ENCODE measurements around the gene MAP3K1.
A peak's percentile ranks its signal among the peaks of the same experiment; 100 is the strongest.

Gene MAP3K1

GRCh38 chr5:56829137-56829908, 14.0 kb downstream of the MAP3K1 start:
- peaks cover 80 to 100% (median 100%) of the 10 kb centered on the region in 10 experiments for H3K4me1 ChIP-seq
- peaks cover 0 to 49% (median 19%) of the 10 kb centered on the region in 11 experiments; a peak in 16 of 22 replicates for H3K36me3 ChIP-seq
- peak overlapping the region; percentile 7 to 44 (median 28); a peak in 11 of 20 replicates for H3K4me3 ChIP-seq
- H3K27me3 ChIP-seq = no peaks in the 10 kb centered on the region
- peaks cover 95 to 100% (median 100%) of the 10 kb centered on the region in 11 experiments for H4K20me1 ChIP-seq
- H3K4me2 ChIP-seq = peak overlapping the region; percentile 71 to 98 (median 94)
- no peak for TF ChIP-seq Cebpa-rat (IDR thresholded peaks at IDR 0.05)
- peak overlapping the region in 10 of 11 experiments; percentile 14 to 60 (median 44); a peak in 16 of 22 replicates for H3K9ac ChIP-seq
- no peaks in the 10 kb centered on the region for H3K9me3 ChIP-seq (replicated peaks in 1 of 11)
- H3K27ac ChIP-seq = peak overlapping the region in 9 of 11 experiments; percentile 6 to 49 (median 25); a peak in 15 of 22 replicates

GRCh38 chr5:56831773-56832172, 16.4 kb downstream of the MAP3K1 start:
- H3K9ac ChIP-seq = peak overlapping the region in 5 of 11 experiments; percentile 13 to 35 (median 34); a peak in 6 of 22 replicates

GRCh38 chr5:56833325-56833724, 18.0 kb downstream of the MAP3K1 start:
- Histone ChIP-seq H3K36me3 (peaks cover 0 to 39% (median 7%) of the 10 kb centered on the region in 11 experiments; a peak in 8 of 22 replicates), H4K20me1 (peaks cover 96 to 100% (median 100%) of the 10 kb centered on the region in 11 experiments), H3K9me3 (replicated peaks in 1 of 11) (no peaks in the 10 kb centered on the region), H3K27ac (peak overlapping the region in 2 of 11 experiments; percentile 23 to 24; a peak in 2 of 22 replicates), H3K27me3 (no peaks in the 10 kb centered on the region), H3K9ac (peak overlapping the region in 2 of 11 experiments; percentile 2 to 41; a peak in 3 of 22 replicates), H3K4me3 (no peak overlapping the region), H3K4me2 (peak overlapping the region; percentile 41 to 98 (median 94)), H3K4me1 (peaks cover 82 to 100% (median 100%) of the 10 kb centered on the region in 10 experiments)
- TF ChIP-seq Cebpa-rat (IDR thresholded peaks at IDR 0.05) = no peak

More at GRCh38 chr5:56831773-56832172, 16.4 kb downstream of the MAP3K1 start:
- no peaks in the 10 kb centered on the region for H3K9me3 ChIP-seq (replicated peaks in 1 of 11)
- H3K27me3 ChIP-seq = no peaks in the 10 kb centered on the region
- peaks cover 0 to 37% (median 11%) of the 10 kb centered on the region in 11 experiments; a peak in 16 of 22 replicates for H3K36me3 ChIP-seq
- H4K20me1 ChIP-seq = peaks cover 97 to 100% (median 100%) of the 10 kb centered on the region in 11 experiments
- peak overlapping the region in 8 of 11 experiments; percentile 0 to 47 (median 19); a peak in 11 of 22 replicates for H3K27ac ChIP-seq
- no peak overlapping the region for H3K4me3 ChIP-seq
- TF ChIP-seq Cebpa-rat (IDR thresholded peaks at IDR 0.05) = no peak
- H3K4me1 ChIP-seq = peaks cover 82 to 100% (median 100%) of the 10 kb centered on the region in 10 experiments
- H3K4me2 ChIP-seq = peak overlapping the region; percentile 55 to 98 (median 94)

- Histone ChIP-seq H3K4me2 (peak overlapping the region; percentile 78 to 98 (median 92)), H3K27me3 (no peaks in the 10 kb centered on the region), H3K9ac (peak overlapping the region in 10 of 11 experiments; percentile 39 to 71 (median 64); a peak in 18 of 22 replicates), H4K20me1 (peaks cover 84 to 100% (median 100%) of the 10 kb centered on the region in 11 experiments), H3K4me3 (peak overlapping the region in 4 of 10 experiments; percentile 1 to 39 (median 14); a peak in 5 of 20 replicates), H3K4me1 (peaks cover 80 to 100% (median 100%) of the 10 kb centered on the region in 10 experiments), H3K36me3 (peaks cover 0 to 55% (median 14%) of the 10 kb centered on the region in 11 experiments; a peak in 13 of 22 replicates), H3K9me3 (replicated peaks in 1 of 11) (no peaks in the 10 kb centered on the region), H3K27ac (peak overlapping the region; percentile 57 to 79 (median 68))
- TF ChIP-seq Cebpa-rat (IDR thresholded peaks at IDR 0.05) = no peak
Observed at GRCh38 chr5:56837381-56837780, 22.0 kb downstream of the MAP3K1 start.

- TF ChIP-seq Cebpa-rat (IDR thresholded peaks at IDR 0.05) = no peak
- peak overlapping the region in 10 of 11 experiments; percentile 39 to 71 (median 64); a peak in 18 of 22 replicates for H3K9ac ChIP-seq
- H3K4me3 ChIP-seq = peak overlapping the region in 4 of 10 experiments; percentile 1 to 39 (median 14); a peak in 5 of 20 replicates
- no peaks in the 10 kb centered on the region for H3K9me3 ChIP-seq (replicated peaks in 1 of 11)
- peaks cover 84 to 100% (median 100%) of the 10 kb centered on the region in 11 experiments for H4K20me1 ChIP-seq
- peaks cover 3 to 61% (median 20%) of the 10 kb centered on the region in 11 experiments; a peak in 18 of 22 replicates for H3K36me3 ChIP-seq
- peak overlapping the region; percentile 78 to 98 (median 92) for H3K4me2 ChIP-seq
- peaks cover 80 to 100% (median 100%) of the 10 kb centered on the region in 10 experiments for H3K4me1 ChIP-seq
- no peaks in the 10 kb centered on the region for H3K27me3 ChIP-seq
- peak overlapping the region; percentile 57 to 79 (median 68) for H3K27ac ChIP-seq
Observed at GRCh38 chr5:56837956-56838355, 22.6 kb downstream of the MAP3K1 start.

- Histone ChIP-seq H3K36me3 (peaks cover 8 to 67% (median 21%) of the 10 kb centered on the region in 11 experiments; a peak in 19 of 22 replicates), H4K20me1 (peaks cover 84 to 100% (median 100%) of the 10 kb centered on the region in 11 experiments), H3K4me1 (peaks cover 80 to 100% (median 100%) of the 10 kb centered on the region in 10 experiments), H3K4me2 (peak overlapping the region; percentile 78 to 98 (median 92)), H3K27me3 (no peaks in the 10 kb centered on the region), H3K4me3 (peak overlapping the region in 5 of 10 experiments; percentile 7 to 51 (median 37); a peak in 7 of 20 replicates), H3K9me3 (replicated peaks in 1 of 11) (no peaks in the 10 kb centered on the region), H3K9ac (peak overlapping the region; percentile 37 to 73 (median 66)), H3K27ac (peak overlapping the region; percentile 57 to 79 (median 68))
- no peak for TF ChIP-seq Cebpa-rat (IDR thresholded peaks at IDR 0.05)
Observed at GRCh38 chr5:56838409-56839039, 23.2 kb downstream of the MAP3K1 start.

- Histone ChIP-seq H3K4me3 (peak overlapping the region in 5 of 10 experiments; percentile 7 to 51 (median 37); a peak in 6 of 20 replicates), H3K36me3 (peaks cover 8 to 72% (median 24%) of the 10 kb centered on the region in 11 experiments; a peak in 19 of 22 replicates), H3K27ac (peak overlapping the region; percentile 48 to 79 (median 68)), H3K9ac (peak overlapping the region; percentile 37 to 73 (median 66)), H3K9me3 (replicated peaks in 1 of 11) (no peaks in the 10 kb centered on the region), H4K20me1 (peaks cover 84 to 100% (median 100%) of the 10 kb centered on the region in 11 experiments), H3K4me1 (peaks cover 84 to 100% (median 100%) of the 10 kb centered on the region in 10 experiments), H3K27me3 (no peaks in the 10 kb centered on the region), H3K4me2 (peak overlapping the region; percentile 78 to 98 (median 92))
- no peak for TF ChIP-seq Cebpa-rat (IDR thresholded peaks at IDR 0.05)
Observed at GRCh38 chr5:56839062-56839461, 23.7 kb downstream of the MAP3K1 start.

GRCh38 chr5:56840597-56840996, 25.2 kb downstream of the MAP3K1 start:
- peak overlapping the region in 9 of 11 experiments; percentile 54 to 79 (median 68); a peak in 13 of 22 replicates for H3K27ac ChIP-seq
- H3K9ac ChIP-seq = peak overlapping the region in 2 of 11 experiments; percentile 66 to 73; a peak in 2 of 22 replicates
- H3K4me3 ChIP-seq = no peak overlapping the region
- peak overlapping the region; percentile 78 to 98 (median 92) for H3K4me2 ChIP-seq
- no peak for TF ChIP-seq Cebpa-rat (IDR thresholded peaks at IDR 0.05)
- no peaks in the 10 kb centered on the region for H3K27me3 ChIP-seq
- no peaks in the 10 kb centered on the region for H3K9me3 ChIP-seq (replicated peaks in 1 of 11)
- H3K36me3 ChIP-seq = peaks cover 8 to 75% (median 31%) of the 10 kb centered on the region in 11 experiments; a peak in 19 of 22 replicates
- peaks cover 85 to 100% (median 100%) of the 10 kb centered on the region in 10 experiments for H3K4me1 ChIP-seq
- peaks cover 84 to 100% (median 100%) of the 10 kb centered on the region in 11 experiments for H4K20me1 ChIP-seq

Measured in BLaER1 treated with 17β-estradiol and CSF1 and Interleukin-3, amounts not matched to agents 10 nM and 100 nM (cell line).